ENCODE results near the gene PRKACB.

Gene PRKACB

DNA sequence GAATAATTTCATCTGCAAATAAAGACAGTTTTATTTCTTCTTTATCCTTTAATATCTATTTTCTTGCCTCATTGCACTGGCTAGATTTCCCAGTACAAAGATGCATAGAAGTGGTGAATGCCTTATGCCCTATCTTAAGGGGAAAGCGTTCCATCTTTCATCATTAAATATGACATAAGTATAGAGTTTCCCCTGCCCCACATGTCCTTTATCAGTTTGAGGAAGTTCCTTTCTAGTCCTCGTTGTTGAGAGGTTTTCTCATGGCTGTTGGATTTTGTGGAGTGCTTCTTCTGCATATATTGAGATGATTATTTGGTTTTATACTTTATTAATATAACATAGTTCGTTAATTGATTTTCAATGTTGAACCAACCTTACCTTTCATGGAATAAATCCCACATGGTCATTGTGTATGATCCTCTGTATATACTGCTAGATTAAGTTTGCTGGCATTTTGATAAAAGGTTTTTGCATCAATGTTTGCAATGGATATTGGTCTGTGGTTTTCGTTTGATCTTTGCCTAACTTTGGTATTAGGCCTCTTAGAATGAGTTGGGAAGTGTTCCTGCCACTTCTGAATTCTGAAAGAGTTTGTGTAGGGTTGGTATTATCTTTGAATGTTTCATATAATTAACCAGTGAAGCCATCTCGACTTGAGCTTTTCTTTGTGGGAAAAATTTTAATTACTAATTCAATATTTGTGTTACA is 15.6 kb downstream of the PRKACB start:
- no peak for DNase-seq

DNA sequence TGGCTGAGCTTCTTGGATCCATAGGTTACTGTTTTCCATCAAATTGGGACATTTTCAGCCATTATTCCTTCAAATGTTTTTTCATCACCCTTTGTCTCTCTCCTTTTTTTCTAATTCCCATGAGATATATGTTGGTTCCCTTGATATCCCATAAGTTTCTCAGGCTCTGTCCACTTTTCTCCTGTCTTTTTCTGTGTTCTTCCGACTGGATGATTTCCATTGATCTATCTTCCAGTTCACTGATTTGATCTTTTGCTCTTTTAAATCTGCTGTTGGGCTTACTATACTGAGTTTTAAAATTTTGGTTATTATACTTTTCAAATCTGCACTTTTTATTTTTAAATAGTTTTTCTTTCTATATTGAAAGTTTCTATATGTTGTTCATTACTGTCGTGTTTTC is 18.2 kb downstream of the PRKACB start:
- no peak for DNase-seq

DNA sequence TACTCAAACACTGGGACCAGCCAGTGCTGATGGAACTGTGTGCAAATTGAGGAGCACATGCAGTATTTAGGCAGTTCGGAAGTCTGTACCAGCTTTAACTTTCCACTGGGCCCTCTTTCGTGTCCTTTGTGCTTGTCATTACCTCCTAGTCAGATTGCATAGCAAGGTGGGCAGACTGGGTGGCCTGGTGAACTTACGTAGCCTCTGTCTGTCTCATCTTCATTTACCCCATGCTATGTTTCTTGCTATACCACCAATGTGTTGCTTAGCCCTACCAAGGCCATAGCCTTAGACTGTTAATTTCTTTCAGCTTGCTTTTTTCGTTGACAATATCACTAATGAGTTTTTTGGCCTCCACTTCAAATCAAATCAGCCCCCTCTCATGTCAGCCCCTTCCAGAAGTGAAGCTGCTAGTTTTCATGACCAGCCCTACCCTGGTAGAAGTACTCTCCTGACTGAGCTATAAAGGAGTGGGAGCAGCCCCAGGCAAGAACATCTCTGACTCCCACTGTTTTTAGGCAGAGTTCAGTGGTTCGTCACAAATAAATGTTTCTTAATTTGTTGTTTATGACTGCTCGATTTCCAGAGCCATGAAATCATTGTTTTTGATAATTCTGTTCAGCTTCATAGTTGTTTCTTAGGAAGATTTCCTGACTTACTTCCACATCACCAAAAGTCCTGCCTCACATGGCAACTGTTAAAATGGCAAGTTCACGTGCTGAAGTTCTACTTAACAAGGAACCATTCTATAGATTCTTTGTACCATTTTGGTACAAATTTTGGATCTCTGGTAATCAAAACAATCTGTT is 19.3 kb downstream of the PRKACB start:
- DNase-seq, result no peak

DNA sequence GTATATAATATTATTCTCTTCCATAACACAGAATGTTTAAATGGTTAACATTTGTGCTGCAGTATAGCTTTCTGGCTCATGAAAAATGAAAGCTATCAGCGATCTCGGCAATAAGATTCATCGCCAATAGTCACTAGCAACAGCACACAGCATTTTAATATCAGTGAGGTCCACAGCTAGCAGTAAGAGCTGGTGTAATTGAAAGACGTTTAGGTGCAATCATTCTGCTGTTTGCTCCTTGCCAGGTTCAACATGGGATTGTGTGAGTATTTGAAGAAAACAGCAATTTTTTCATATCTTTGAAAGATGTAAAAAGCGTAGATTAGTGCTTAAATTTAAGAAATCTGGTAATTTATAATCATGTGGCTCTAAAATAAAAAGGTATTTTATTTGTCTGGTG is 20.1 kb downstream of the PRKACB start:
- DNase-seq, result peak; percentile 37

DNA sequence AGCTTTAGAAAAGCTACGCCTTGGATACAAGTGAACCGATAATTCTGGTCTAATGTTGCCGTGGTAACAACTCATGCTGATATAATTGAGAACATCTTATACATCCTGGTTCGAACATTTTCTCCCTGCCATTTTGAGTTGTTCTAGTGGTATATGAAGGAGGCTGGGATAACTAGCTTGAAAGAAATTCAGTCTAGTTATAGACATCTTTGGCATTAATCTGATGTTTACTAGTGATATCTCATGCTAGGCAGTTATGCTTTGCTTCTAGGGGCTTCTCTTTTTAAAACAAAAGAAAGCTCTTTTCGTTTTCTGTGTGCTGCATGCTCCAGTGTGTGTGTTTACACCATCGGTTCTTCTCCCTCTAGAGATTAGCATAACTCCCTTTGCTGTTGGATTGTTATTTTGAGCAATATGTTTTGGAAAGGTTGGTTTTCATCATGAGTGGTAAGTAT is 20.5 kb downstream of the PRKACB start:
- peak; percentile 30 for DNase-seq

DNA sequence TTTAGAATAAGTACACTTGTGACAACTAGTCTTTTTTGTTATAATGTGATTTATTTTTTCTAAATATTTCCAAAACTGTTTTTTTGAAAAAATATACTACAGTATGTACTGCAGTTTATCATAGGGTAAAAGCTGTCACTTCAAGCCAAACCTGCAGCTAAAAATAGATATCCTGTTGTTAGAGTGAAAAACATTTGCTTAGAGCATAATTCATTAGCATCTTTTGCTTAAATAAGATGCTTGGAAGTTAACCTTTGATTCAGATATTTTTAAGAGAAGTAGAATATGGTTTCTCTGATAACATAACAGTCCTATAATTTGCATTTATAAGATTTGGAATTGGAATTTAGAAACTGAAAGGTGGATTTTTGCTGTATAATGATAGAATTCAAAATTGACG is 21.5 kb downstream of the PRKACB start:
- no peak for DNase-seq

DNA sequence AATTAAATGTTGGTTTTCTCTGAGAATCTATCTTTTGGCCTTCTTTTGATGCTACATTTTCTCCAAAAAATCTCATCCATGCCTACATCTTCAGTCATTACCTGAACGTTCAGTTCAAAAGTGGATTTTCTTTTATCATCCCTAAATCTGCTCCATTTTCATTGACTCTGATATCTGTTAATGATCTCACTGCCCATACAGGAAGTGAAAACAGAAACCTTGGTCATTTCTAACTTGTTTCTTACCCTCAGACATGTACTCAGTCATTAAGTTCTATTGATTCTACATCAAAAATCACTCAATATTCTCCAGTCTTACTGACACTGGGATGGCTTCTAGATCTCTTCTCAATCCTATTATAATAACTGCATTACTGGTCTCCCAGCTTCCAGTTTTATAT is 22.7 kb downstream of the PRKACB start:
- DNase-seq, result no peak

DNA sequence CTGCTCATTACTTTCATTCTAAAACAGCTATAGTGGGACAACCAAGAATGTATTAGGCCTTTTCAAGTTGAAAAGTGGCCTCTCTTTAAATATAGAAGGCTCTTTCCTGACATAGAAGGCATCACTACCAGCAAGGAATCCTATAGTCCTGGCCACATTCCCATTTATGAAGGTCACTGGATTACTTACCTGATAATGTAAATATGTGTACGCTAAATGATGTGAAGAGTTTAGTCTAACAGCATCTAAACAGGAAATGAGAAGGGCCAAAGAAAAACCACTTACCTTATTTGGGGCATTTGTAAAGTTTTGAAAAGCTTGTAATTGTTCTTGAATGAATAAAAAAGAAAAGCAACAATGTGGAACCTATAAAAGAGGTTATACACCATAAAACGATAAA is 24.7 kb downstream of the PRKACB start:
- no peak for DNase-seq

DNA sequence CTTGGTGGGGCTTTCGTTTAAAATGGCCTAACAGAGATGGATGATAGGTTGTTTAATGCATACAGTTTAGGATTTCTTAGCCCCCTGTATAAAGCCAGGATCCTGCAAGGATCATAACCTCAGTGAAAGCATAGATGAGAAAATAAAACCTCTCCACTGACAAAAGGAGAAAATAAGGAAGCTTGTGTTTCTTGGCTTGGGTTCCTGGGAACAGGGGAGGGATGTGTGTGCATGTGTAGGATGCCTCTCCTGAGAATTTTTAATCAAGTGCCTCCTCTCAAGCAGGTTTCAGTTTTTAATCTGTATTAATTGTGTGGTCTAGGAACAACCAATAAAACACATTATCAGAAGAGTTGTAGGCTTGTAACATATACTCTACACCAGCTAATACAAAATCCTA is 26.1 kb downstream of the PRKACB start:
- no peak for DNase-seq

DNA sequence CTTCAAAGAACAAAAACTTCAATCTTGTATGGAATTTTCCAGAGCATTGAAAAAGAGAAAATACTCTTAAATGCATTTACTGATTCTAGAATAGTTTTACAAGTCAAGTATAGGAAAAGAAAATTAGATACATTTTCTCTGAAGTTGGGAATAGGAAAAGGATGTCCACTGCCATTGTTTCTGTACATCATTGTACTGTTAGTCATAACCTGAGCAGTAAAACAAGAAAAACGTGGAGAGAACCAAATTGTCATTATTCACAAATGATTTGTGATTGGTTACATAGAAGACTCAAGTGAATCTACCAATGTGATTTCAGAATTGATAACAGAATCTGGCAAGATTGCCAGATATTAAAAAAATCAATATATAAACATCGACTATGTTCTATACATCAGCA is 27.4 kb downstream of the PRKACB start:
- DNase-seq, result no peak

DNA sequence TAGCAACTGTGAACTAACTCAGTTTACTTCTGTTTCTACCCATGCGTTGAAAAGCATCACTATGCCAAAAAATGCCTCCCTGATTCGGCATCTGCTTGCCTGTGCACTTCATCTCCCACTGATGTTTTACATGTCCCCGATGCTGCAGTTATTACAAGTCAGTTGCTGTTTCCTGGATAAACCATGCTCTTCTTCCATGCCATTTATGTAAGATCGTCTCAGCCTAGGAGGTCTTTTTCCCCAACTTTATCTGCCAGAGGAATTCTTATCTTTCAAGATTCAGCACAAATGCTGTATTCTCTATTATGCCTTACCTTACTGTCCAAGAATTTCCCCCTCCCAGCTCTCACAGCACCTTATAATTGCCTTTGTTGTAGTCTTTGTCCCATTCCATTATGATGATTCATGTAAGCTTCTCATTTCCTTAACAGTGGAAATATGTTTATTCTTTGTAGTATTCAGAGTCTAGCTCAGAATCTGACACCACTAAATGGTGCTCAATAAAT is 30.0 kb downstream of the PRKACB start:
- DNase-seq, result peak; percentile 66

DNA sequence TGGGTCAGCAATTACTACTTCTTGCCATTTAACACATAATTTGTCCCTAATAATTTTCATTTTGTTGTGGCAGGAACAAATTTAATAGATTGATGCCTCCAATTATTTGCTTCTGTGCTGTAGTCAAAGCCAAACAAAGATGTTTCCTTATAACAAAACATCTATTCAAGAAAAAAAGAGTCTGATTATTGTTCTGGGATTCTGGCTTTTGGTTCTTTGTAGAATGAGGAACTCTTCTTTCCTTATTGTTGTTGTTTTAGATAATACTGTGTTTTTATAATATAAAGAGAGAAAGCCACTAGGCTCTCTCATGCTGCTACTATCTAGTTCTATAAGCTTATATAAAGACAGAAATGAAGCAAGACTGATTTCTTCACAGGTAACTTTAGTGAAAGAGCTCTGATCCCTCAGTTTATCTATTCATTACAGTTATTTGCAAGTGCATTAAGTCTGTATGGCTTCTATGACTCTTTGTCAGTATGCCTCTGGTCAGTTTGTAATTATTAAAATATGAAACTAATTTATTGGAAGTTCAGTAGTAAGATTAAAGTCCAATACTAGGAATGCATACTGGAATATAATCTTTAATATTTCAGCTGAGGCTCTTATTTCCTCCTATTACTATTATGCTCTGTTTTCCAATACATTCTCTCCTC is 37.4 kb downstream of the PRKACB start:
- no peak for DNase-seq

DNA sequence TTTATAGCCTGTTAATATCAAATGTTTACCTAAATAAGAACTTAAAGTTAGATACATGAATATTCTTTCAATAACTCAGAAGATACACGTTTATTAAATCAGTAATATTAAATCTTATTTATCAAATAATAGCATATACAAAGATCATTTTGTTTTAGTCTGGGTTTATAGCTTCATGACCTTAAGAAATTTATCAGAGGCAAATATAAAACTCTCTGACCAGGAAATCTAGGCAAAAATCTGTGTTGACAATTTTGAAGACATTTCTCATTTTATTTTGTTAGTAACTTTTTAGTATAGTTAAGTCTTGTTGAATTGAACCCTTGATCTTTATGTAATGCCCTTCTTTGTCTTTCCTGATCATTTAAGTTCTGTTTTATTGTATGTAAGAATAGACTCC is 46.4 kb downstream of the PRKACB start:
- DNase-seq, result no peak

DNA sequence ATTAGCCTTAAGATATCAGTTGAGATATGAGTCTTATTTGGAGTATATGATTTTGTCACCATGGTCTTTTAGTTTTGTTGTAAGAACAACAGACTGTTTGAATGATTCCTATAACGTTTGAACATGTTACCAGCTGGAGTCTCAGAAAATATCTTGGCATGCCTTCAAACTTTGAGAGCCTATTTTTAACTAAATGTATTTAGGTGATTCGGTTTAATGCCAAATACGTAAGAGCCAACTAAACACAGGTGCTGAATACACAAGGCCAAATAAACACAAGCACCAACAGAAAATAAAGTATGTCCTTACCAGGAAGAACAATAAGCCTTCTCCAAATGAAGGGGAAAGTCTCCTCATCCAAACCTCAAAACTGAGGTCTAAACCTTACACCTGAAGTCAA is 48.6 kb downstream of the PRKACB start:
- no peak for DNase-seq

DNA sequence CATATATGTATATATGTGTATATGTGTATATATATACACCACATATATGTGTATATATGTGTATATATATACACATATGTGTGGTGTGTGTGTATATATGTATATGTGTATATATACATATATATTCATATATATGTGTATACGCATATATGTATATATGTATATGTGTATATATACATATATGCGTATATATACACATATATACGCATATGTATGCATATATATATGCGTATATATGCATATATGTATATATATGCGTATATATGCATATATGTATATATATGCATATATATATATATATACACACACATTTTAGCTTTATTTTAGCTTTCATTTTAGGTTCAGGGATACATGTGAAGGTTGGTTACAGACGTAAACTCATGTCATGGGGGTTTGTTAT is 54.8 kb downstream of the PRKACB start:
- no peak for DNase-seq

DNA sequence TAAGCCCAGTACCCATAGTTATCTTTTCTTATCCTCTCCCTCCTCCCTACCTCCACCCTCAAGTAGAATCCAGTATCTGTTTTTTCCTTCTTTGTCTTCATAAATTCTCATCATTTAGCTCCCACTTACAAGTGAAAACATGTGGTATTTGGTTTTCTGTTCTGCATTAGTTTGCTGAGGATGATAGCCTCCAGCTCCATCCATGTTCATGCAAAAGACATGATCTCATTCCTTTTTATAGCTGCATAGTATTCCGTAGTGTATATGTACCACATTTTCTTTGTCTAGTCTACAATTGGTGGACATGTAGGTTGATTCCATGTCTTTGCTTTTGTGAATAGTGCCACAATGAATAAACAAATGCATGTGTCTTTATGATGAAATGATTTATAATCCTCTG is 55.2 kb downstream of the PRKACB start:
- DNase-seq, result no peak

DNA sequence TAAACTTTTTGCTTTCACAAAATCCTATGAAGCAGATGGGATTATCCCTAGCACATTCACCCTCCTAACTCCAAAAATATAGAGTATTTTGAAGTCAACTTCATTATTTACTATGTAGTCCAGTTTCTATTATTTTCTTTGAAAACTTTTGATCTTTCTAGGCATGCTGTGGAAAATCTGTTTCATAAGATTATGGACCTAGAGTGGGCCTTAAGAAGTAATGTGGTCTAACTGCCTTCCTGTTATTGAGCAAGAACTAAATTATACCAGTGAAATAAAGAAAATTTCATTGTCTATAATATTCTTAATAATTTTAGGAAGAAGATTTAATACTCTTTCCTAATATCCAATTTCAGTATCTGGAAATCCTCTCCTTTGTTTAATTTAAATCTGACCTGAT is 58.1 kb downstream of the PRKACB start:
- DNase-seq, result no peak

DNA sequence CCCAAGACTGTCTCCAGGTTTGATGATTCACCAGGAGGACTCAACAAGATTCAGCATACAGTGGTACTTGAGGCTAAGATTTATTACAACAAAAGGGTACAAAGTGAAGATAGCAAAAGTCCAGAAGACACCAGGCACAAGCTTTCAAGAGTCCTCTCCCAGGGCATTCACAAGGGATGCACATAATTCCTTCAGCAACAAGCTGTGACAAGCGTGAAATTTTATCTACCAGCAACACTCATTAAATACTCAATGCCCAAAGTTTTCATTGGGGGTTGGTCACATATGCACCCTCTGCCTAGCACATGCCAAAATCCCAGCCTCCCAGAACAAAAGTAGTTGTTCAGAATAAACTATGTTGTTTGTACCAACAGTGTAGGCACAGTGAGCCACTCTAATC is 62.3 kb downstream of the PRKACB start:
- no peak for DNase-seq

DNA sequence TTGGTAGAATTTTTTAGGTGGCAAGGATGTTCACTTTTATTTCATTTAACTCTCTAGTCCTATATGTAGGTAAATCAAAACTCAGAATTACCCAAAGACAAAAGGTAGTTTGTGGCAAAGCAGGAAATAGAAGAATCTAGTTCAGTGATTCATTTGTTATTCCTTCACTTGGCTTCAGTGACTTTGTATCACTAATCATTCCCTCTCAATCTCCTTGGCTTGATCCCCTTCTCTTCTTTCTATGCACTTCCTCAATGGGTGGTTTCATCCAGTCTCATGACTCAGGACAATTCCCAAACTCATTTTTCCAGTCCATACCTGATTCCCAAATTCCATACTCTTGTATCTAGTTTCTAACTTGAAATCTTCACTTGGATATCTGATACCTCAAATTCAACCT is 64.9 kb downstream of the PRKACB start:
- DNase-seq, result peak; percentile 11

DNA sequence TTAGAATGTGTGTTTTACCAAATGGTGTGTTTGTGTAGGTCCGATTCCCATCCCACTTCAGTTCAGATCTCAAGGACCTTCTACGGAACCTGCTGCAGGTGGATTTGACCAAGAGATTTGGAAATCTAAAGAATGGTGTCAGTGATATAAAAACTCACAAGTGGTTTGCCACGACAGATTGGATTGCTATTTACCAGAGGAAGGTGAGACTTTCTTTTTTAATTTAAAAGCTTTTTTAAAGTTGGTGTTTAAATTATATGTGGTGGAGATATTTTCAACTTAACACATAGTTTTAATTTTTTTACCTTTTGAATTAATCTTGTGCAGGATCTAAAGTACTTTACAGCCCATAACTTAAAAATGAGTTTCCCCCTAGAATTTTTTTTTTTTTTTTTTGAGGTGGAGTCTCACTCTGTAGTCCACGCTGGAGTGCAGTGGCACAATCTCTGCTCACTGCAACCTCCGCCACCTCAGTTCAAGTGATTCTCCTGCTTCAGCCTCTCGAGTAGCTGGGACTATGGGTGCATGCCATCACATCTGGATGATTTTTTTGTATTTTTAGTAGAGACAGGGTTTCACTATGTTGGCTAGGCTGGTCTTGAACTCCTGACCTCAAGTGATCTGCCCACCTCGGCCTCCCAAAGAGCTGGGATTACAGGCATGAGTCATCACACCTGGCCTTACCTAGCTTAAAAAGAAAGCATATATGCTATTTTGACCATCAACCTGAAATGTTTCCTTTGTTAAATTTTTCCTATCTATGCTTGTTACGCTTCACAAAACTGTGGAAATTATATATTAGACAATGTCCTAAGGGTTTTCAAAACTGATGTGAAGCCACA is 70.3 kb downstream of the PRKACB start:
- DNase-seq, result no peak

DNA sequence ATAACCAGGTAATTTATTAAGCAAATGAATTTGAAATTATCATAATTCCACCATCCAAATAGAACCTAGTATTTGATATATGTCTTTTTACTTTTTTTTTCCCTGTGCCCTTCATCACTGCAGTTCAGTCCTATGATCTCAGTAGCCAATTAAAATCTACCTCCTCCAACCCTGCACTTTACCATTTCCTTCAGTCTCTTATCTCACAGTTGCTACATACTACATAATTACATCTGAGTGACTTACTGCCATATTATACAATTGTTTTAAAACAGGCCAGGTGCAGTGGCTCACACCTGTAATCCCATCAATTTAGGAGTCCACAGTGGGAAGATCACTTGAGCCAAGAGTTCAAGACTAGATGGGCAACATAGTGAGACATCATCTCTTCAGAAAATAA is 73.2 kb downstream of the PRKACB start:
- no peak for DNase-seq

DNA sequence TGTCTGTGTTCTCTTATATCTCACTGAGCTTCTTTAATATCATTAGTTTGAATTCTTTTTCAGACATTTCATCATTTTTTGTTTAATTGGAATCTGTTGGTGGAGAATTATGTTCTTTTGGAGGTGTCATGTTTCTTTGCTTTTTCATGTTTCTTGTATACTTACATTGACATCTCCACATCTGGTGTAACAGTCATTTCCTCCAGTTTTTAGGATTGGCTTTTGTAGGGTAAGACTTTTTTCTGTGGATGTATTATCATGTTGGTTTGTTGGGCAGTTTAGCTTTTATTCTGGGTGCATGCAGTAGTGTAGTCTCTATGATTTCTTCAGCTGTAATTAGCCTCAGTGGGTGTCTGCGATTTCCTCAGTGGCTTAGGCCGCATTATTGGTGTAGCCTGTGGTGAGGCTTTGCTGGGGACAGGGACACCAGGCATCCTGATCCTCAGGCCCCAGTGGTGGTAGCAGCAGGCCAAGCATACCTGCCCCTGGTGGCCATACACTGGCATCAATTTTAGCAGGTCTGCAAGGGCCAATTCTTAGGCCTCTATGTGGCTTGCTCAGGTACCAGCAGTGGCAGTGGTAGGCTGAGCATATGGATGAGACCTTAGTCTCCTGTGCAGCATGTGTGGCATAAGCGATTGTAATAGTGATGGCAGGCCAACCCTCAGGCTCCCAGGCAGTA is 79.8 kb downstream of the PRKACB start:
- peak; percentile 2 for DNase-seq

All from fibroblast of upper back skin (primary cell).